Activated T-cell treated with anti-CD3 and anti-CD28 coated beads, Interleukin-2, amount 50 U/mL, for 4 hours (primary cell): Measurements from ENCODE around the gene SCUBE1. TPM values are rescaled to one million over a fixed set of nuclear protein-coding genes. Genes with fewer than 3 reads are reported as not detected.

ENCODE experiments used
- ATAC-seq, 2 donors: fragments of 200-7000 bp; cut with Tn5 transposase; one replicate each; pipeline ENCODE4 v1.10.0; 2021
- DNase-seq: peaks from one replicate; pipeline ENCODE4 v3.0.0-alpha.2; 2020
- H3K27me3 Mint-ChIP-seq: one replicate; pipeline ENCODE4 v1.8.0; 2021; ENCODE audit warnings: low read depth, mixed read lengths
- H3K36me3 Mint-ChIP-seq: one replicate; pipeline ENCODE4 v1.8.0; 2022; ENCODE audit warnings: mixed read lengths; ENCODE audit not compliant: insufficient read depth
- H3K4me1 Mint-ChIP-seq: one replicate; pipeline ENCODE4 v1.8.0; 2021; ENCODE audit warnings: low read depth, mixed read lengths
- H3K4me3 Mint-ChIP-seq: one replicate; pipeline ENCODE4 v1.8.0; 2021; ENCODE audit warnings: mild to moderate bottlenecking, moderate library complexity, mixed read lengths
- H3K9me3 Mint-ChIP-seq: one replicate; pipeline ENCODE4 v1.8.0; 2021; ENCODE audit warnings: mixed read lengths
- total RNA-seq, 3 donors: library from RNA; stranded (reverse); gene quantifications; one replicate each; pipeline ENCODE4 v1.2.1, GENCODE V29; 2021

SCUBE1 gene
- total RNA-seq, 3 donors from 2014 or later, result 0.08 TPM; not detected in 2

GRCh38 chr22:43208703-43209522 is 134.3 kb downstream of the SCUBE1 start:
- Mint-ChIP-seq H3K27me3 (no peaks in the 10 kb centered on the region), H3K4me3 (no peak overlapping the region), H3K4me1 (peaks cover 6% of the 10 kb centered on the region), H3K9me3 (no peaks in the 10 kb centered on the region), H3K36me3 (no peaks in the 10 kb centered on the region)
- ATAC-seq (no peak), DNase-seq (no peak)

- Mint-ChIP-seq H3K4me3 (no peak overlapping the region), H3K27me3 (no peaks in the 10 kb centered on the region), H3K4me1 (peaks cover 6% of the 10 kb centered on the region), H3K9me3 (no peaks in the 10 kb centered on the region), H3K36me3 (no peaks in the 10 kb centered on the region)
- ATAC-seq (no peak), DNase-seq (no peak)
Measured at GRCh38 chr22:43207849-43208702, 135.1 kb downstream of the SCUBE1 start.

GRCh38 chr22:43207386-43207785 is 135.8 kb downstream of the SCUBE1 start:
- no peak overlapping the region for H3K4me3 Mint-ChIP-seq
- ATAC-seq (no peak), DNase-seq (no peak)
- no peaks in the 10 kb centered on the region for H3K27me3 Mint-ChIP-seq
- H3K9me3 Mint-ChIP-seq, result no peaks in the 10 kb centered on the region
- H3K36me3 Mint-ChIP-seq, result no peaks in the 10 kb centered on the region
- peaks cover 6% of the 10 kb centered on the region for H3K4me1 Mint-ChIP-seq

- H3K9me3 Mint-ChIP-seq, result no peaks in the 10 kb centered on the region
- H3K36me3 Mint-ChIP-seq, result no peaks in the 10 kb centered on the region
Measured at GRCh38 chr22:43206509-43207161, 136.5 kb downstream of the SCUBE1 start.

GRCh38 chr22:43205748-43206508 is 137.2 kb downstream of the SCUBE1 start:
- DNase-seq, result no peak
- Mint-ChIP-seq H3K27me3 (no peaks in the 10 kb centered on the region), H3K9me3 (no peaks in the 10 kb centered on the region), H3K4me1 (peaks cover 6% of the 10 kb centered on the region), H3K4me3 (no peak overlapping the region), H3K36me3 (no peaks in the 10 kb centered on the region)
- peak; percentile 16 to 39 for ATAC-seq

More at GRCh38 chr22:43206509-43207161, 136.5 kb downstream of the SCUBE1 start:
- peak; percentile 25 to 35 for ATAC-seq
- H3K4me1 Mint-ChIP-seq, result peaks cover 6% of the 10 kb centered on the region
- no peak for DNase-seq
- no peak overlapping the region for H3K4me3 Mint-ChIP-seq
- H3K27me3 Mint-ChIP-seq, result no peaks in the 10 kb centered on the region

GRCh38 chr22:43205261-43205691 is 137.9 kb downstream of the SCUBE1 start:
- DNase-seq, result no peak
- Mint-ChIP-seq H3K4me1 (peaks cover 6% of the 10 kb centered on the region), H3K4me3 (no peak overlapping the region), H3K36me3 (no peaks in the 10 kb centered on the region), H3K9me3 (no peaks in the 10 kb centered on the region), H3K27me3 (no peaks in the 10 kb centered on the region)
- peak in 1 of 2 donors; percentile 22 for ATAC-seq

- Mint-ChIP-seq H3K4me1 (peaks cover 6% of the 10 kb centered on the region), H3K9me3 (no peaks in the 10 kb centered on the region)
- DNase-seq, result no peak
Measured at GRCh38 chr22:43203471-43203981, 139.6 kb downstream of the SCUBE1 start.

GRCh38 chr22:43202756-43203410 is 140.3 kb downstream of the SCUBE1 start:
- ATAC-seq (no peak), DNase-seq (no peak)
- H3K4me1 Mint-ChIP-seq, result peaks cover 6% of the 10 kb centered on the region

More at GRCh38 chr22:43203471-43203981, 139.6 kb downstream of the SCUBE1 start:
- Mint-ChIP-seq H3K36me3 (no peaks in the 10 kb centered on the region), H3K4me3 (no peak overlapping the region), H3K27me3 (peaks cover 3% of the 10 kb centered on the region)
- no peak for ATAC-seq

GRCh38 chr22:43202326-43202725 is 140.8 kb downstream of the SCUBE1 start:
- Mint-ChIP-seq H3K36me3 (no peaks in the 10 kb centered on the region), H3K27me3 (peaks cover 6% of the 10 kb centered on the region), H3K4me1 (peaks cover 6% of the 10 kb centered on the region), H3K9me3 (no peaks in the 10 kb centered on the region), H3K4me3 (no peak overlapping the region)
- no peak for ATAC-seq
- DNase-seq, result no peak

More at GRCh38 chr22:43202756-43203410, 140.3 kb downstream of the SCUBE1 start:
- H3K27me3 Mint-ChIP-seq, result peaks cover 5% of the 10 kb centered on the region
- no peak overlapping the region for H3K4me3 Mint-ChIP-seq
- no peaks in the 10 kb centered on the region for H3K36me3 Mint-ChIP-seq
- no peaks in the 10 kb centered on the region for H3K9me3 Mint-ChIP-seq

GRCh38 chr22:43201486-43202219 is 141.5 kb downstream of the SCUBE1 start:
- Mint-ChIP-seq H3K9me3 (no peaks in the 10 kb centered on the region), H3K27me3 (peaks cover 9% of the 10 kb centered on the region), H3K36me3 (no peaks in the 10 kb centered on the region), H3K4me1 (peaks cover 5% of the 10 kb centered on the region), H3K4me3 (no peak overlapping the region)
- DNase-seq (no peak), ATAC-seq (no peak)

- no peaks in the 10 kb centered on the region for H3K9me3 Mint-ChIP-seq
- no peak for DNase-seq
- H3K36me3 Mint-ChIP-seq, result no peaks in the 10 kb centered on the region
- no peak overlapping the region for H3K4me3 Mint-ChIP-seq
- H3K27me3 Mint-ChIP-seq, result peaks cover 9% of the 10 kb centered on the region
- peaks cover 3% of the 10 kb centered on the region for H3K4me1 Mint-ChIP-seq
- no peak for ATAC-seq
Measured at GRCh38 chr22:43200555-43200954, 142.6 kb downstream of the SCUBE1 start.

- H3K4me1 Mint-ChIP-seq, result peaks cover under 1% of the 10 kb centered on the region
- peaks cover 9% of the 10 kb centered on the region for H3K27me3 Mint-ChIP-seq
- H3K9me3 Mint-ChIP-seq, result no peaks in the 10 kb centered on the region
- H3K4me3 Mint-ChIP-seq, result no peak overlapping the region
- H3K36me3 Mint-ChIP-seq, result no peaks in the 10 kb centered on the region
- no peak for ATAC-seq
- no peak for DNase-seq
Measured at GRCh38 chr22:43200031-43200430, 143.1 kb downstream of the SCUBE1 start.
